Panc1 (cell line): ENCODE results near the gene ZBTB20. TPM values are rescaled to one million over a fixed set of nuclear protein-coding genes. Genes with fewer than 3 reads are reported as not detected.

Experiments used
- ATAC-seq: fragments of 200-7000 bp; cut with Tn5 transposase; 2 replicates; pipeline ENCODE4 v1.9.1; 2020; ENCODE audit warnings: mild to moderate bottlenecking, moderate library complexity
- BruUV-seq: library from RNA; stranded (reverse); fragments of 400-500 nt; replicated peaks from 2 replicates; lab custom pipeline; 2021; lab: Mats Ljungman, UMichigan
- CTCF ChIA-PET: fragments of 300-600 bp; sonication (Branson Sonifier 250); formaldehyde crosslinking; loops from one replicate; lab custom pipeline; 2022; ENCODE audit warnings: antibody characterized with exemption; lab: Charles Lee
- POLR2A ChIA-PET: fragments of 300-600 bp; sonication (Branson Sonifier 250); formaldehyde crosslinking; loops from one replicate; lab custom pipeline; 2022; ENCODE audit warnings: antibody characterized with exemption; lab: Charles Lee
- DNase-seq: peaks from one replicate; pipeline ENCODE4 v3.0.0-alpha.2; 2010; ENCODE audit warnings: low read depth, low spot score
- H3K27ac ChIP-seq: 2 replicates; pipeline ENCODE4 v1.5.1; 2011; ENCODE audit warnings: mild to moderate bottlenecking, low read length, inconsistent platforms
- H3K27me3 ChIP-seq: fragments of 200-500 bp; sonication (Bioruptor generic); 2 replicates; pipeline ENCODE4 v1.6.0; 2014; ENCODE audit warnings: low read length, inconsistent platforms; ENCODE audit not compliant: control insufficient read depth, insufficient read depth
- H3K36me3 ChIP-seq: fragments of 200-500 bp; sonication (Bioruptor generic); 2 replicates; pipeline ENCODE4 v1.5.1; 2014; ENCODE audit warnings: inconsistent platforms, mild to moderate bottlenecking, low read length, moderate library complexity; ENCODE audit not compliant: control insufficient read depth, insufficient read depth
- H3K4me1 ChIP-seq: 2 replicates; pipeline ENCODE4 v1.5.1; 2011; ENCODE audit warnings: inconsistent platforms, mild to moderate bottlenecking, low read length, moderate library complexity; ENCODE audit not compliant: control insufficient read depth, insufficient read depth
- H3K4me3 ChIP-seq, 2 experiments: 2 replicates each; pipeline ENCODE4 v1.5.1; 2011 to 2012; ENCODE audit warnings: low read depth in 2 of 2, low read length in 2 of 2, mild to moderate bottlenecking in 2 of 2, inconsistent platforms in 1 of 2, moderate library complexity in 1 of 2
- H3K9me3 ChIP-seq: fragments of 200-500 bp; sonication (Bioruptor generic); 2 replicates; pipeline ENCODE4 v1.5.1; 2014; ENCODE audit warnings: low read depth, mild to moderate bottlenecking, inconsistent platforms, low read length, moderate library complexity; ENCODE audit not compliant: control insufficient read depth, insufficient read depth
- POLR2AphosphoS5 ChIP-seq: IDR thresholded peaks from 2 replicates; pipeline ENCODE4 v1.6.1; 2012; ENCODE audit warnings: mild to moderate bottlenecking, low read depth, low read length, moderate library complexity
- REST ChIP-seq, 2 experiments: IDR thresholded peaks; 2 replicates each; pipeline ENCODE4 v1.6.1; 2011 to 2012; ENCODE audit warnings: low read depth in 2 of 2, control low read depth in 1 of 2, low read length in 1 of 2, mild to moderate bottlenecking in 1 of 2, moderate library complexity in 1 of 2; ENCODE audit not compliant: insufficient read depth in 1 of 2
- SIN3A ChIP-seq: IDR thresholded peaks from 2 replicates; pipeline ENCODE4 v1.6.1; 2012; ENCODE audit warnings: low read depth, mild to moderate bottlenecking, low read length, moderate library complexity, borderline replicate concordance; ENCODE audit not compliant: insufficient read depth
- TCF7L2 ChIP-seq: IDR thresholded peaks from 2 replicates; pipeline ENCODE4 v1.6.1; 2011; ENCODE audit warnings: mild to moderate bottlenecking, low read depth, low read length, inconsistent platforms
- in situ Hi-C: cut with HindIII; loops from 2 replicates; pipeline ENCODE4 v1.10.0; 2016; ENCODE audit warnings: low sequenced_read_pairs, low pct_unique_long_range_greater_than_20kb
- intact Hi-C: fragments of 100-400 bp; cut with micrococcal nuclease; formaldehyde crosslinking; loops from one replicate; pipeline ENCODE4 v1.10.0; 2022; ENCODE audit not compliant: unreplicated experiment
- total RNA-seq: library from RNA; stranded (reverse); gene quantifications from one replicate; pipeline ENCODE4 v1.2.1, GENCODE V29; 2021; ENCODE audit not compliant: unreplicated experiment
- TF ChIP-seq, protein P1 (sequence below): fragments of 450-650 bp; IDR thresholded peaks from 2 replicates; pipeline ENCODE4 v1.5.1; 2017; ENCODE audit warnings: mild to moderate bottlenecking

Gene ZBTB20
- total RNA-seq, 1 experiment from 2014 or later: 4.1 TPM

DNA sequence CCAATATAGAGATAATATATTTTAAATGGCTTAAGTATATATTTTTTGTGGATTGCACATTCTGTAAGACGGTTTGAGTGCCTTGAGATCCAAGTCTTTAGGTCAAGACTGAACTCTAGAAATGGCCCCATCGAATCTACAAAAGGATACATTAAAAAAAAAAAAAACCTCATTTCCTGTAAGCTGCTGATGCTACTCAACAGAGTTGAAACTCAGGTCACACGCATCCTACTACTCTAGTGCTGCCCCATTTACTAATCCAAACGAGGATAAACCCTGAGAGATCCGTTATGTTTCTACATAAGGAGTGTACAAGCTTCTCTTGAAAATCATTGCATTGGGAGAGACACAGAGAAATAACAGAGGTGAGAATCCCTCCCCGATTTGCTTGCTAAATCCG, 666.0 kb downstream of the ZBTB20 start:
- Histone ChIP-seq H3K9me3 (no peaks in the 10 kb centered on the region), H3K4me3 (no peak overlapping the region), H3K4me1 (no peaks in the 10 kb centered on the region), H3K27ac (no peak overlapping the region), H3K27me3 (no peaks in the 10 kb centered on the region), H3K36me3 (no peaks in the 10 kb centered on the region)
- CTCF ChIA-PET: no interaction called here
- no peak for ATAC-seq
- no peak for DNase-seq
- intact Hi-C loops: no loop called here
- TF ChIP-seq POLR2AphosphoS5: no peak
- TF ChIP-seq, protein P1, sequence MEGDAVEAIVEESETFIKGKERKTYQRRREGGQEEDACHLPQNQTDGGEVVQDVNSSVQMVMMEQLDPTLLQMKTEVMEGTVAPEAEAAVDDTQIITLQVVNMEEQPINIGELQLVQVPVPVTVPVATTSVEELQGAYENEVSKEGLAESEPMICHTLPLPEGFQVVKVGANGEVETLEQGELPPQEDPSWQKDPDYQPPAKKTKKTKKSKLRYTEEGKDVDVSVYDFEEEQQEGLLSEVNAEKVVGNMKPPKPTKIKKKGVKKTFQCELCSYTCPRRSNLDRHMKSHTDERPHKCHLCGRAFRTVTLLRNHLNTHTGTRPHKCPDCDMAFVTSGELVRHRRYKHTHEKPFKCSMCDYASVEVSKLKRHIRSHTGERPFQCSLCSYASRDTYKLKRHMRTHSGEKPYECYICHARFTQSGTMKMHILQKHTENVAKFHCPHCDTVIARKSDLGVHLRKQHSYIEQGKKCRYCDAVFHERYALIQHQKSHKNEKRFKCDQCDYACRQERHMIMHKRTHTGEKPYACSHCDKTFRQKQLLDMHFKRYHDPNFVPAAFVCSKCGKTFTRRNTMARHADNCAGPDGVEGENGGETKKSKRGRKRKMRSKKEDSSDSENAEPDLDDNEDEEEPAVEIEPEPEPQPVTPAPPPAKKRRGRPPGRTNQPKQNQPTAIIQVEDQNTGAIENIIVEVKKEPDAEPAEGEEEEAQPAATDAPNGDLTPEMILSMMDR: no peak
- no TSS peak for BruUV-seq
- in situ Hi-C loops: no loop called here
- POLR2A ChIA-PET: no interaction called here

DNA sequence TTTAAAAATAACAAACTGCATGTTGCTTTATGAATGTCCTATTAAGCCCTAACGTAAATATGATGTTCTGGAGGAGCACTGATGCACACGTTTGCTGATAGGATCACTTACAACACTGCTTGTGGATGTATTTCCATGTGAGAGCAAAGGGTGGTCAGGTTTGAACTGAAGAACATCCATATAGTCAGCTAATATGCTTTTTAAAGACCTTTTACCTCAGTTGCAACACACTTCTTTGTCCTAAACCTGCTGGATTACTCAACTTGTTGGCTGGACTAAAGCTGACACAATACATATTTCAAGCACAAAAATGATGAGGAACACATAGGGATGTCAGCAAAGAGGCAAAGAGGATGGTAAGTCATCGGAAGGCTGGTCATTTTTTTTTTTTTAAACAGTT, 666.6 kb downstream of the ZBTB20 start:
- CTCF ChIA-PET: no interaction called here
- in situ Hi-C loops: no loop called here

More for the DNA sequence above, 666.6 kb downstream of the ZBTB20 start:
- no peak for DNase-seq
- Histone ChIP-seq H3K4me3 (no peak overlapping the region), H3K4me1 (no peaks in the 10 kb centered on the region), H3K9me3 (no peaks in the 10 kb centered on the region), H3K27ac (no peak overlapping the region), H3K36me3 (no peaks in the 10 kb centered on the region), H3K27me3 (no peaks in the 10 kb centered on the region)
- intact Hi-C loops: no loop called here
- BruUV-seq: no TSS peak
- ATAC-seq: no peak
- TF ChIP-seq POLR2AphosphoS5 (no peak), TCF7L2 (no peak), SIN3A (no peak), REST (IDR thresholded peaks at IDR 0.05; ENCODE audit: insufficient read depth in 1 of 2, low read depth in 2 of 2, low read length in 1 of 2) (no peak)
- TF ChIP-seq, protein P1: no peak
- POLR2A ChIA-PET: no interaction called here
